ENCODE data around the gene CLN3.
"Not testable (repeated sequence)": the region's sequence is repeated elsewhere in the genome, so short reads cannot be mapped to it uniquely, and the experiment has no call there.

Gene CLN3

GRCh38 chr16:28491970-28492474 lies at the start of gene CLN3:
Gene CLN3 (minus strand): TSS chr16:28492074. CDS start chr16:28491759, 315 bp downstream.
- H3K9ac ChIP-seq (ENCODE audit: low read depth, low read length): peak within 1 kb of the TSS; percentile 99
- H3K4me1 ChIP-seq (ENCODE audit: insufficient read depth, low read length): no peaks in the 10 kb centered on the region
- H3K9me3 ChIP-seq (ENCODE audit: control insufficient read depth, insufficient read depth, low read length): no peaks in the 10 kb centered on the region
- no peaks in the 10 kb centered on the region for H3K36me3 ChIP-seq (ENCODE audit: insufficient read depth, low read length)

- Histone ChIP-seq H3K9me3 (ENCODE audit: control insufficient read depth, insufficient read depth, low read length) (no peaks in the 10 kb centered on the region), H3K4me1 (ENCODE audit: insufficient read depth, low read length) (no peaks in the 10 kb centered on the region)
Measured at GRCh38 chr16:28540346-28540745, 48.5 kb upstream of the CLN3 start.

GRCh38 chr16:28538733-28539596 lies 47.1 kb upstream of the CLN3 start, which contains the start of gene NUPR1:
Gene NUPR1 (minus strand): TSS chr16:28538974. CDS start chr16:28538907, 67 bp downstream.
- Histone ChIP-seq H3K9ac (ENCODE audit: low read depth, low read length) (no peak within 1 kb of the TSS), H3K36me3 (ENCODE audit: insufficient read depth, low read length) (no peaks in the 10 kb centered on the region), H3K9me3 (ENCODE audit: control insufficient read depth, insufficient read depth, low read length) (no peaks in the 10 kb centered on the region), H3K4me1 (ENCODE audit: insufficient read depth, low read length) (no peaks in the 10 kb centered on the region)

More at GRCh38 chr16:28540346-28540745, 48.5 kb upstream of the CLN3 start:
- no peaks in the 10 kb centered on the region for H3K36me3 ChIP-seq (ENCODE audit: insufficient read depth, low read length)
- no peak overlapping the region for H3K9ac ChIP-seq (ENCODE audit: low read depth, low read length)

GRCh38 chr16:28537964-28538732 lies 46.3 kb upstream of the CLN3 start:
- Histone ChIP-seq H3K9ac (ENCODE audit: low read depth, low read length) (no peak overlapping the region), H3K4me1 (ENCODE audit: insufficient read depth, low read length) (no peaks in the 10 kb centered on the region), H3K36me3 (ENCODE audit: insufficient read depth, low read length) (no peaks in the 10 kb centered on the region), H3K9me3 (ENCODE audit: control insufficient read depth, insufficient read depth, low read length) (no peaks in the 10 kb centered on the region)

GRCh38 chr16:28537076-28537475 lies 45.2 kb upstream of the CLN3 start:
- no peak overlapping the region for H3K9ac ChIP-seq (ENCODE audit: low read depth, low read length)
- no peaks in the 10 kb centered on the region for H3K36me3 ChIP-seq (ENCODE audit: insufficient read depth, low read length)
- H3K4me1 ChIP-seq (ENCODE audit: insufficient read depth, low read length): no peaks in the 10 kb centered on the region
- H3K9me3 ChIP-seq (ENCODE audit: control insufficient read depth, insufficient read depth, low read length): no peaks in the 10 kb centered on the region

- Histone ChIP-seq H3K4me1 (ENCODE audit: insufficient read depth, low read length) (no peaks in the 10 kb centered on the region), H3K36me3 (ENCODE audit: insufficient read depth, low read length) (no peaks in the 10 kb centered on the region), H3K9me3 (ENCODE audit: control insufficient read depth, insufficient read depth, low read length) (no peaks in the 10 kb centered on the region), H3K9ac (ENCODE audit: low read depth, low read length) (no peak overlapping the region)
Measured at GRCh38 chr16:28534542-28535373, 42.9 kb upstream of the CLN3 start.

- H3K4me1 ChIP-seq (ENCODE audit: insufficient read depth, low read length): no peaks in the 10 kb centered on the region
- H3K36me3 ChIP-seq (ENCODE audit: insufficient read depth, low read length): no peaks in the 10 kb centered on the region
- no peak overlapping the region for H3K9ac ChIP-seq (ENCODE audit: low read depth, low read length)
- no peaks in the 10 kb centered on the region for H3K9me3 ChIP-seq (ENCODE audit: control insufficient read depth, insufficient read depth, low read length)
Measured at GRCh38 chr16:28532940-28533647, 41.2 kb upstream of the CLN3 start.

- no peaks in the 10 kb centered on the region for H3K36me3 ChIP-seq (ENCODE audit: insufficient read depth, low read length)
- H3K9ac ChIP-seq (ENCODE audit: low read depth, low read length): 0 out of 2 replicates have a peak overlapping the region, but pooled peaks have one; percentile 9
- no peaks in the 10 kb centered on the region for H3K9me3 ChIP-seq (ENCODE audit: control insufficient read depth, insufficient read depth, low read length)
- H3K4me1 ChIP-seq (ENCODE audit: insufficient read depth, low read length): no peaks in the 10 kb centered on the region
Measured at GRCh38 chr16:28531777-28532744, 40.2 kb upstream of the CLN3 start.

- Histone ChIP-seq H3K9ac (ENCODE audit: low read depth, low read length) (no peak overlapping the region), H3K36me3 (ENCODE audit: insufficient read depth, low read length) (no peaks in the 10 kb centered on the region), H3K9me3 (ENCODE audit: control insufficient read depth, insufficient read depth, low read length) (no peaks in the 10 kb centered on the region; the same call in 1 of the 2 replicates), H3K4me1 (ENCODE audit: insufficient read depth, low read length) (no peaks in the 10 kb centered on the region)
Measured at GRCh38 chr16:28529124-28529523, 37.2 kb upstream of the CLN3 start.

GRCh38 chr16:28528463-28528867 lies 36.6 kb upstream of the CLN3 start:
- no peak overlapping the region for H3K9ac ChIP-seq (ENCODE audit: low read depth, low read length)
- H3K9me3 ChIP-seq (ENCODE audit: control insufficient read depth, insufficient read depth, low read length): no peaks in the 10 kb centered on the region; the same call in 1 of the 2 replicates

GRCh38 chr16:28527985-28528384 lies 36.1 kb upstream of the CLN3 start:
- H3K4me1 ChIP-seq (ENCODE audit: insufficient read depth, low read length): no peaks in the 10 kb centered on the region
- H3K9ac ChIP-seq (ENCODE audit: low read depth, low read length): no peak overlapping the region
- no peaks in the 10 kb centered on the region; the same call in 1 of the 2 replicates for H3K9me3 ChIP-seq (ENCODE audit: control insufficient read depth, insufficient read depth, low read length)
- no peaks in the 10 kb centered on the region for H3K36me3 ChIP-seq (ENCODE audit: insufficient read depth, low read length)

More at GRCh38 chr16:28528463-28528867, 36.6 kb upstream of the CLN3 start:
- Histone ChIP-seq H3K36me3 (ENCODE audit: insufficient read depth, low read length) (no peaks in the 10 kb centered on the region), H3K4me1 (ENCODE audit: insufficient read depth, low read length) (no peaks in the 10 kb centered on the region)

GRCh38 chr16:28527100-28527785 lies 35.4 kb upstream of the CLN3 start:
- H3K9ac ChIP-seq (ENCODE audit: low read depth, low read length); H3K4me1 ChIP-seq (ENCODE audit: insufficient read depth, low read length); H3K9me3 ChIP-seq (ENCODE audit: control insufficient read depth, insufficient read depth, low read length); H3K36me3 ChIP-seq (ENCODE audit: insufficient read depth, low read length): not testable (repeated sequence)
